H1 (cell line): ENCODE data around the gene H1-8.
"Not testable (repeated sequence)": the region's sequence is repeated elsewhere in the genome, so short reads cannot be mapped to it uniquely, and the experiment has no call there.

Source experiments
- CBX5 ChIP-seq: fragments of 300-800, 300-1000 bp; sonication (generic); IDR thresholded peaks from 2 replicates; pipeline ENCODE4 v1.7.1; 2016; ENCODE audit warnings: antibody characterized with exemption, low read length, low read depth
- CHD2 ChIP-seq: IDR thresholded peaks from 2 replicates; pipeline ENCODE4 v1.6.1; 2012; ENCODE audit warnings: low read length, improper control_type of control experiment
- MAX ChIP-seq: IDR thresholded peaks from 2 replicates; pipeline ENCODE4 v1.6.1; 2012; ENCODE audit warnings: inconsistent platforms
- POLR2AphosphoS5 ChIP-seq: IDR thresholded peaks from 2 replicates; pipeline ENCODE4 v1.6.1; 2011; ENCODE audit warnings: low read depth, low read length
- RAD21 ChIP-seq, 2 experiments: IDR thresholded peaks in 1 of 2; conservative IDR thresholded peaks in 1 of 2; 2 replicates each; pipeline ENCODE4 v1.6.1; 2011; ENCODE audit warnings: low read depth in 2 of 2, low read length in 2 of 2, improper control_type of control experiment in 1 of 2, inconsistent platforms in 1 of 2, mild to moderate bottlenecking in 1 of 2, moderate library complexity in 1 of 2
- TCF12 ChIP-seq: IDR thresholded peaks from 2 replicates; pipeline ENCODE4 v1.6.1; 2011; ENCODE audit warnings: low read depth, mild to moderate bottlenecking, low read length
- TF ChIP-seq, protein P1 (sequence below), 3 experiments: IDR thresholded peaks; 1 replicate in 2 of 3; 2 replicates in 1 of 3; pipeline versions ENCODE4 v1.5.1 to v1.6.1; 2011; ENCODE audit warnings: low read length in 3 of 3, mild to moderate bottlenecking in 3 of 3, inconsistent platforms in 2 of 3, low read depth in 1 of 3, moderate library complexity in 1 of 3; ENCODE audit not compliant: insufficient read depth in 1 of 3; ENCODE audit errors: control extremely low read depth in 1 of 3

DNA sequence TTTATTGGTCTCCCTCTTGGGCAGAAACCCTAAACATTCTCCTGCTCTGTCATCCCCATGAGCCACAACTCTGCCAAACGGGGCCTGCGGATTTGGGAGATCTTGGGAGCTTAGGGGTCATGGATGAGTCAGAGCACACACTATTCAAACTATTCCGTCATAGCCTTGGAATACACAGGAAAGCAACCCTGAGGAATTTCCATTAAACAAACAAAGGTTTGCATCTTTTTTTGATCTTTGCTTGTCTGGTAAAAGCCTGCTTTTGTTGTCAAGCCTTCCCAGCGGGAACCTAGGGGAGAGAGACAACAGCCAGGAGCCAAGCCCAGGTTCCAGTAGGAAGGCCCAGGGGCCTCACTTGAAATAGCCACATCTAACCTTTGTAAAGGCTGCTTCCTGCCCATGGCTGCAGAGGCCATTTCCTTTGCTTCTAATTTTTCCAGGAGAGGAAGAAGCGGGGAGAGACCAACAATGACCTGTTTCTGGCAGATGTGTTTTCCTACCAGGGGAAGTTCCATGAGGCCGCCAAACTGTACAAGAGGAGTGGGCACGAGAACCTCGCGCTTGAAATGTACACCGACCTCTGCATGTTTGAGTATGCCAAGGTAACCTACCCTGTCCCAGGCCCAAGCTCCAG, 47.9 kb upstream of the H1-8 start:
- TF ChIP-seq, protein P1, sequence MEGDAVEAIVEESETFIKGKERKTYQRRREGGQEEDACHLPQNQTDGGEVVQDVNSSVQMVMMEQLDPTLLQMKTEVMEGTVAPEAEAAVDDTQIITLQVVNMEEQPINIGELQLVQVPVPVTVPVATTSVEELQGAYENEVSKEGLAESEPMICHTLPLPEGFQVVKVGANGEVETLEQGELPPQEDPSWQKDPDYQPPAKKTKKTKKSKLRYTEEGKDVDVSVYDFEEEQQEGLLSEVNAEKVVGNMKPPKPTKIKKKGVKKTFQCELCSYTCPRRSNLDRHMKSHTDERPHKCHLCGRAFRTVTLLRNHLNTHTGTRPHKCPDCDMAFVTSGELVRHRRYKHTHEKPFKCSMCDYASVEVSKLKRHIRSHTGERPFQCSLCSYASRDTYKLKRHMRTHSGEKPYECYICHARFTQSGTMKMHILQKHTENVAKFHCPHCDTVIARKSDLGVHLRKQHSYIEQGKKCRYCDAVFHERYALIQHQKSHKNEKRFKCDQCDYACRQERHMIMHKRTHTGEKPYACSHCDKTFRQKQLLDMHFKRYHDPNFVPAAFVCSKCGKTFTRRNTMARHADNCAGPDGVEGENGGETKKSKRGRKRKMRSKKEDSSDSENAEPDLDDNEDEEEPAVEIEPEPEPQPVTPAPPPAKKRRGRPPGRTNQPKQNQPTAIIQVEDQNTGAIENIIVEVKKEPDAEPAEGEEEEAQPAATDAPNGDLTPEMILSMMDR (IDR thresholded peaks at IDR 0.05; ENCODE audit: control extremely low read depth in 1 of 3, insufficient read depth in 1 of 3, low read depth in 1 of 3, low read length in 3 of 3) = not testable (repeated sequence)
- TF ChIP-seq RAD21 (IDR thresholded peaks at IDR 0.05 in 1 of 2, conservative IDR thresholded peaks at IDR 0.05 in 1 of 2; ENCODE audit: low read depth in 2 of 2, low read length in 2 of 2); POLR2AphosphoS5; CBX5; MAX; TCF12; CHD2: not testable (repeated sequence)
